Fibroblast of skin of scalp (primary cell): ENCODE measurements around the gene TOLLIP.
"Not testable (repeated sequence)": the region's sequence is repeated elsewhere in the genome, so short reads cannot be mapped to it uniquely, and the experiment has no call there.

Source experiments
- DNase-seq: peaks from one replicate; pipeline ENCODE4 v3.0.0-alpha.2; 2013

Gene TOLLIP

GRCh38 chr11:1280116-1281035 lies 29.1 kb downstream of the TOLLIP start:
- no peak for DNase-seq

- no peak for DNase-seq
Measured at GRCh38 chr11:1279674-1280055, 29.8 kb downstream of the TOLLIP start.

DNA sequence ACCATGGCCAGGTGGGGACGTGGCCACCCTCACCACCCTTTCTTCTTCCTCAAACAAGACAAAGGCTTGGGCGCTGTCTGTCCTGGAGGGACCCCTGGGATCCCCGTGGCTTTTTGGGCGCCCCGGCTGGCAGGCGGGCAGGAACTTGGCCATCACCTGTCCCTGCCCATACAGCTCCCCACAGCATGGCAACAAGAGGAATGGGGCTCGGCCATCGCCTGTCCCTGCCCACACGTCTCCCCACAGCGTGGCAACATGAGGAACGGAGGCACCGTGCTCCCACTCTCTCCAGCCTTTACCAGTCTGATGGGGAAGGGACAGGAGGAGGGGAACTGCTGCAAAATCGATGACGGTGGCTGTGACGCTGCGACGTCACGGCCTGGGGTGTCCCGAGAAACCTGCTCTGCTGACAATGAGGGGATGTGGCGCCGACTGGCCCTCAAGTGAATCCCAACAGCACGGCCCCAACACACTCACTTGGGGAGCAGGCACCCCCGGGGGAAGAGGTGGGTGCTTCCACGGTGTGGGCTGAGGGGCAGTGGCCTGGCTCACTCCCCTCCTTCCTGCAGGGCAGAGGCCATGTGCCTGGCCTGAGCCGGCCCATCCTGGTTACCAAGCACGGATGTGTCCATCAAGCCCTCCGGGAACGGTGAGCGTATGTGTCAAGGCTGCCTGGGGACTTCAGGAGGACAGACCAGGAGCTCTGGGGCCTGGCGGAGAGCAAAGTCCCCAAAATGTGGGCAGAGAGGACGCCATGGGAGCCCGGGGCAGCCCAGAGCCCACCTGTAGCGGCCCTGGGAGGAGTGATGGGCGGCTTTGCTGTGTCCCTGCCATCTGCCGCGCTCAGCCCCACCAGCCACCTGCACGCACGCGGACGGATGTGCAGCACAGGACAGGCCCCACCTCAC lies 30.4 kb downstream of the TOLLIP start:
- DNase-seq, result no peak

DNA sequence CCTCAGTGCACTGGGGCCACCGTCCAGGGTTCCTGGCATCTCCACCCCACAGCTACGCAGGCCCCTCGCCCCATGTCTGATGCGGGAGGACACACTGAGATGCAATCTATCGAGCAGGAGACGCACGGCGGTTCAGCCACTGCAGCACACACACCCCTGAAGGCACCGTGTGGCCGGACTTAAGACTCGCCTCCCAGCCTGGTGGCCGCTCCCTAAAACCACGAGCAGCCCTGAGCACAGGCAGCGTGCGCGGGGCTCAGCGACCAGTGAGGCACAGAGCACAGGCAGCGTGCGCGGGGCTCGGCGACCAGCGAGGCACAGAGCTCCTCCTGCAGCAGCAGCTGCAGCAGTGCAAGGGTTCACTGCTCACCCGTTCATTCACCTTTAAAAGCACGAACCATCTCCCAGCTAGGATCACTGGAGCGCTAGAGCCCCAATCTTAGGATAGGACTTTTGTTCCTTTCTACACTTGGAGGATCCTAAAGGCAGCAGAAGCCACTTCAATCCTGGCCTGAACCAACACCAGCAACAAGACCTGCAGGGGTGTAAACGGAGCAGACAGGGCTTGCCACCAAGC lies 31.4 kb downstream of the TOLLIP start:
- no peak for DNase-seq

DNA sequence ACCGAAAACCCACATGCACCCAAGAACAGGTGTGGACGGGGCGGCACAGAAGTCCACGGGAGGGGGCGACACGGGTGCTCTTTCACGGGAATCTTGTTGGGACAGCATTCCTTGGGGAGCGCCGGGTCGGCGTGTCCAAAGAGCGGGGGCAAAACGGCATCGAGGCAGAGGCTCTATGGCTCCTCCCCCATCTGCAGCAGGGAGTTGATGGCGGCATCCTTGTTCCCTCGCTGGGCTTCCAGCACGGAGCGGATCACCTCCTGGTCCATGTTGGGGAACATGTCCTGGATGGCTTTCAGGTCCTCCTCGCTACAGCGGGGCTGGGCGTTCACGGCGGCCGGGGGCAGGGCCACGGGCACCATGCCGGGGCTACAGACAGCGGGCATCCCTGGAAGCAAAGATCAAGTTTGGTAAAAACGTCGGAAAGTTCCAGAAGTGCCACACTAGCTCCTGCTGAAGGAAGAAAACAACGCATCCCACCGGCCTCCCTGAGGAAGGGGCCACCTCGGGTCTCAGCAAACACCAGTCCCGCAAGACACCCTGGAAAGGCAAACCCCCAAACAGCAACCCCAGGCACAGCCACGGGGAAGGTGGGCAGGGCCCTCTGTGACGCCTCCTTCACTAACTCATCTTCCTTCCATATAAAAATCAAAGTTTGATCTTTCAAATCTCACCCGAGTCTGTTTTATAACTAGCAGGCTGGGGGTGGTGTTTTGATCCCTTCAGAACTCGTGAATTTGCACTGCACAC lies 32.4 kb downstream of the TOLLIP start:
- DNase-seq, result no peak

DNA sequence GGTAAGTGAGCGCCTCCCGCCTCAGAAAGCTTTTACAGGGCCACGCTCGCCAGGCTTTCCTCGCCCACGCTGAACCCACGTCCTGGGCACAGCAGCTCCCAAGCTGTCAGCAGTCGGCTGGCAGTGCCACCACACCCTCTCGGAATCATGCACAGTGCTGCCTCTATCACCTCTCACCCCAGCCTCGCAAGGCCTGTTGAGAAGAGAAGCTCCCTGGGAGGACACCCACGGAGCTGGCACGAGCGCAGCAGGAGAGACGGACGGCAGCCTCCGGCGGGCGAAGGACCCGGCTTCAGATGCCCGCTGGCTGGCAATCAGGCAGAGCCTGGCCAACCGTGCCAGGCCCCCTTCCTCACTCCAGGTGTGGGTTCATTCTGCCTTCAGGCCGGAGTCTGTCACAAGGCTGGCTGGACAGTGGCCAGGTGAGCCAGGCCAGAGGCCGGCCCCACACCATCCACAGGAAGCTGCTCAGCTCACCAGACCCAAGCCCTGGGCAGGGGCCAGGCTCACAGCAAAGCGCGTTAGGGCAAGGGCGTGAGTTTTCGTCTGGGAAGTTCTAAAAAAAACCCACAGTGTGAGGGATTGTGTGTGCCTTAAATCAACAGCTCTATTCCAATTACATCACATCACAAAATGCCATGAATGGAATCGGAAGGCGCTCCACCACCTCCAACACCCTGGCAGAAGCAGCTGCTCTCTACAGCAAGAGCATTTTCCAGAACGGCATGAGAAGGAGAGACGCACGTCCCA lies 33.2 kb downstream of the TOLLIP start:
- no peak for DNase-seq

DNA sequence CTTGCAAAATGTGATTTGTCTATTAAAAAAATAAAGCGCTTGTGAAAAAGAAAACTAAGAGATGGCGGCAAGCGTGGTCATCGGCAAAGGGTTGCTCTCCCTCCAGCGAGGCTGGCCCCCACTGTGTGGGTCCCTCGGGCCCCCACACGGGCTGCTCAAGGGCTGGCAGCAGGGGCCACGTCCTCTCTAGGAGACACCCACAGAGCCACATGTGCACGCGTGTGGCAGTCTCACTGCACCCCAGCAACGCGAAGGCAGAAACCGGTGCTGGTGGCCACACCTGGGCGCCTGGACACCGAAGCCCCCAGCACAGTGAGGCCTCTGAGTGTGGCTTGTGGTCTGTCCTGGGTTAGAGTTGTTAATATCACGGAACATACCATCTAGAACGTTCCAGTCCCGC lies 34.4 kb downstream of the TOLLIP start:
- DNase-seq, result no peak

- DNase-seq, result no peak
Measured at GRCh38 chr11:1274501-1274900, 34.9 kb downstream of the TOLLIP start.

DNA sequence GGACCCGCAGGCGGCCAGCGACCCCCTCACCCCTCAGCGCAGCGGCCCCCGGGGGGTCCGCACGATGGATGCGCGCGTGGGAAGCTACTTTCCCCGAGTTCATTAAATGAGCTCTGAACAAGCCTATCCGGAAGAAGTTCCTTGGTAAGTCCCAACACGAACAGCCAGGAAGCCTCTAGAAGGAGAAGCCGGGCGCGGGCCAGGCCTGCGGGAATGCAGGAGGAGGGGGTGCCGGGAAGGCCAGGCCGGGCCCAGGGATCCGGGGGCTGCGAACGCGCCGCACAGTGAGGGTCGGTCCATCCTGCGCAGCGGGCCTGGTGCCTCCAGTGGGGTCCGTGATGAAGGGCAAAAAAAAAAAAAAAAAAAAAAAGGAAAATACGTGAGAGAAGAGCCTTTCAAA lies 36.9 kb downstream of the TOLLIP start:
- no peak for DNase-seq

DNA sequence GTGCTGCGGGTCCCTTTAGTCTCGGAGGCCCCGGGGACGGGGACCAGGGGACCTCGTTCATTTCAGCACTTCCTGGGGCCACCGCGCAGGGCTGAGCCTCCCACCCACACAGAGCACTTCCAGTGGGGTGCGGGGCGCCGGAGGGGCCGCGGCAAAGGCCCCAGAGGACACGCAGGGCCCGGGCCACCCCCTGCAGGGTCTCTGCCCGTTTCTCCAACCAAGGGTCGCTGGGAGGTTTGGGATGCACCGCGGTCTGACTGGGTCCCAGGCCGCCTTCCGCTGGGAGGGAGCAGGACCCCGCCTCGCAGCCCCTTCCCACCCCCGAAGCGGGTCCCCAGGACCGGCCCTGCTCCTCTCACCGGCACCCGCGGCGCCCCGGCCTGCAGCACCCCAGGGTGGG lies 37.5 kb downstream of the TOLLIP start:
- DNase-seq, result no peak

- no peak for DNase-seq
Measured at GRCh38 chr11:1271406-1271805, 38.0 kb downstream of the TOLLIP start.

DNA sequence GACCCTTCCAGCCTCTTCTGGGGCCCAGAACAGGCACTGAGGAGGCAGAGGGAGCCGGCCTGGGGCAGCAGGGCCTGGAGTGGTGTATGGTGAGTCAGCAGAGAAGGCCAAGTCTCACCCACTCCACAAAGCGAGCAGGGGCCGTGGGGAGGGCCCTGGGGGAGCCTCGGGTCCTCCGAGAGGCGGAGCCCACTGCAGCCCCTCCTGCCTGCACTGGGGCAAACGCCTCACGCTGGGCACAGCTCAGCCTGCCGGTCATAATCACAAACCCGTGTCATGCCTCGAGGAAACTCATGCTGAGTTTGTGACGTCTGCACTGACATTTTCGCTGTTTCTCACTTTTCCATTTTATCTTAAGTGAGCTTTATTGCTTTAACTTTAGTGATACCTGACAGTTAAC lies 38.4 kb downstream of the TOLLIP start:
- peak; percentile 54 for DNase-seq

DNA sequence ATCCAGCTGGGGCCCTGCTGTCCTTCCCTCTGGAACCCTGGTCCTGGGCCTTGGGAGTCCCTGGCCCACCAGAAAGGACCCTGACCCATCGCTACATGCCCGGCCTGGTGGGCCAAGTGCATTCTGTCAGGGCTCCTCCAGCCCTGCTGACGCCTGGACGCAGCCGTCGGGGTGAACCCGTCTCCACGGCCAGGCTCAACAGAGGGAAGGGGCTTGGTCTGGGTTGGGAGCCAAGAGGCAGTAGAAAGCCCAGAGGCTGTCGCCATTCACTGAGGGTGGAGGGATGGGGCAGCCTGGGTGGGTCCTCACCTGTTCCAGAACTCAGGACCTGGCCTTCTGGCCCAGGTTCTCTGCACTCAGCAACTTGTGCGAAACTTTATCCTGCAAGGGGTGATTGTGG lies 39.0 kb downstream of the TOLLIP start:
- no peak for DNase-seq

DNA sequence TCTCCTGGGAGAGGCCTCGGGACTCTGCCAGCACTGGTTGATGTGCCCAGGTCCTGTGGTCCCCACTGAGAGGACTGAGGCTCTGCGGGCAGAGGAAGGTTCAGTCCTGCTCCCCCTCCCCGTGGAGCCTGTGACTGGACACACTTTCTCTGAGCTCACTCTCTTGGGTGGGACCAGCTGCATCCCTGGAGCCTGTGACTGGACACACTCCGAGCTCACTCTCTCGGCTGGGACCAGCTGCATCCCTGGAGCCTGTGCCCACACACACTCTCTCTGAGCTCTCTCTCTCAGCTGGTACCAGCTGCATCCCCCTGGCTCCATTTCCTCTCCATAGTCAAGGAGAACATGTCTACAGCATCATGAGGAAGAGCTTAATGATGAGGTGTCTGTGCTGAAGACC lies 39.5 kb downstream of the TOLLIP start:
- no peak for DNase-seq

DNA sequence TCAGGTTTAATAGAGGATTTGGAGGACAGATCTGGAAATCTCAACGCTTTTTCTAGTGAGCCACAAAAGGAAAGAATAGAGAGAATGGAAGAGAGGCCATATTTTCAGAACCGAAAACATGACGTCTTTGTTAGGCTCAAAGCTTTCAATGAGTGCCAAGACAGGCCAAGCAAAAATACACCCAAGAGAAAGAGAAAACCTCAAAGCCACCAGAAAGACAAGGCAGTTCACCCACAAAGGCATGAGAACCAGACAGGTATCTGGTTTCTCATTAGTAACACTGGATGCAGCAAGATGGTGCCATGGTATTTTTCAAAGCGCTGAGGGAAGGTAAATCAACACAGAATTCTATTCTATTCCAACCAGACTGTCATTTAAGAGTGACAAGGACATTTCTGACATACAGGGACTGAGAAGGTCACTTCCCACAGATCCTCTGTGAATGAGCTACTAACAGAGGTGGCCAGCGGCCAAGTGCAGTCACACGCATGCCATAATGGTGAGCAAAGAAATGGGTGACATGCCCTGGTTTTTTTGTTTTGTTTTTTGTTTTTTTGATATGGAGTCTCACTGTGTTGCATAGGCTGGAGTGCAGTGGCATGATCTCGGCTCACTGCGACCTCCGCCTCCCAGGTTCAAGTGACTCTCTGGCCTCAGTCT lies 41.9 kb downstream of the TOLLIP start:
- DNase-seq, result no peak

- DNase-seq, result not testable (repeated sequence)
Measured at GRCh38 chr11:1266976-1267375, 42.5 kb downstream of the TOLLIP start.

- DNase-seq, result not testable (repeated sequence)
Measured at GRCh38 chr11:1265480-1265879, 44.0 kb downstream of the TOLLIP start.

- DNase-seq, result peak; percentile 82
Measured at GRCh38 chr11:1264444-1264843, 45.0 kb downstream of the TOLLIP start.

GRCh38 chr11:1263010-1263409 lies 46.4 kb downstream of the TOLLIP start:
- no peak for DNase-seq

GRCh38 chr11:1262172-1263006 lies 47.0 kb downstream of the TOLLIP start:
- peak; percentile 87 for DNase-seq
